ENCODE measurements around the gene TNFSF13. TPM values are rescaled to one million over a fixed set of nuclear protein-coding genes. Genes with fewer than 3 reads are reported as not detected.
A peak's percentile ranks its signal among the peaks of the same experiment; 100 is the strongest.

Gene TNFSF13
- 6.3 and 10.8 TPM in 2 replicates for total RNA-seq (2022)
- Bru-seq, nascent RNA: percentile 30 among the genes with signal in this experiment
- percentile 63 among the genes with signal in this experiment for BruChase-seq, experiment 1, labeled RNA remaining after a 6-hour chase
- percentile 48 among the genes with signal in this experiment for BruChase-seq, experiment 2, labeled RNA remaining after a 2-hour chase
- long read RNA-seq, transcript TNFSF13-201 (6 exons, 1,971 nt): major isoform, 7 of 20 reads
- long read RNA-seq, partial matches to known transcripts: 4 of 20 reads
- long read RNA-seq, other reads (novel, unspliced or antisense): 5 of 20 reads

DNA sequence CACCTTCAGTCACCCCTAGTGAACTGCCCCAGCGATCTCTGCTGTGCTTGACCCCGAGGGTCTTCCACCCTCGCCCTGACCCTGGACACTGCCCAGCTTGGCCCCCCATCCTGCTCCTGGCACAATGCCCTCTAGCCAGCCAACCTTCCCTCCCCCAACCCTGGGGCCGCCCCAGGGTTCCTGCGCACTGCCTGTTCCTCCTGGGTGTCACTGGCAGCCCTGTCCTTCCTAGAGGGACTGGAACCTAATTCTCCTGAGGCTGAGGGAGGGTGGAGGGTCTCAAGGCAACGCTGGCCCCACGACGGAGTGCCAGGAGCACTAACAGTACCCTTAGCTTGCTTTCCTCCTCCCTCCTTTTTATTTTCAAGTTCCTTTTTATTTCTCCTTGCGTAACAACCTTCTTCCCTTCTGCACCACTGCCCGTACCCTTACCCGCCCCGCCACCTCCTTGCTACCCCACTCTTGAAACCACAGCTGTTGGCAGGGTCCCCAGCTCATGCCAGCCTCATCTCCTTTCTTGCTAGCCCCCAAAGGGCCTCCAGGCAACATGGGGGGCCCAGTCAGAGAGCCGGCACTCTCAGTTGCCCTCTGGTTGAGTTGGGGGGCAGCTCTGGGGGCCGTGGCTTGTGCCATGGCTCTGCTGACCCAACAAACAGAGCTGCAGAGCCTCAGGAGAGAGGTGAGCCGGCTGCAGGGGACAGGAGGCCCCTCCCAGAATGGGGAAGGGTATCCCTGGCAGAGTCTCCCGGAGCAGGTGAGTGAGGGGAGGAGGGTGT is at the start of gene TNFSF13:
Gene TNFSF13 (plus strand): TSS at position 207 of the 776 bp plus-strand sequence. CDS start 290 bp downstream, at position 497.
- POLR2A ChIA-PET: interaction anchor here (0.5 to 6.0 kb wide), 19 partner anchors 14 to 374 kb away, joined by 3 to 71 read pairs (median 4); partner anchors contain the start of genes CD68, POLR2A, SOX15 and WRAP53
- CTCF ChIA-PET: interaction anchor here (0.6 to 7.1 kb wide), 6 partner anchors 13 to 492 kb away, joined by 3 to 123 read pairs (median 4); no protein-coding TSS in a partner anchor

GRCh38 chr17:7508846-7509245 is 49.7 kb upstream of the TNFSF13 start:
- no peaks in the 10 kb centered on the region for H3K9me3 Mint-ChIP-seq (ENCODE audit: unreplicated experiment)
- peaks cover 92% of the 10 kb centered on the region for H3K36me3 Mint-ChIP-seq (ENCODE audit: insufficient read depth, unreplicated experiment)
- TF ChIP-seq, protein P1, sequence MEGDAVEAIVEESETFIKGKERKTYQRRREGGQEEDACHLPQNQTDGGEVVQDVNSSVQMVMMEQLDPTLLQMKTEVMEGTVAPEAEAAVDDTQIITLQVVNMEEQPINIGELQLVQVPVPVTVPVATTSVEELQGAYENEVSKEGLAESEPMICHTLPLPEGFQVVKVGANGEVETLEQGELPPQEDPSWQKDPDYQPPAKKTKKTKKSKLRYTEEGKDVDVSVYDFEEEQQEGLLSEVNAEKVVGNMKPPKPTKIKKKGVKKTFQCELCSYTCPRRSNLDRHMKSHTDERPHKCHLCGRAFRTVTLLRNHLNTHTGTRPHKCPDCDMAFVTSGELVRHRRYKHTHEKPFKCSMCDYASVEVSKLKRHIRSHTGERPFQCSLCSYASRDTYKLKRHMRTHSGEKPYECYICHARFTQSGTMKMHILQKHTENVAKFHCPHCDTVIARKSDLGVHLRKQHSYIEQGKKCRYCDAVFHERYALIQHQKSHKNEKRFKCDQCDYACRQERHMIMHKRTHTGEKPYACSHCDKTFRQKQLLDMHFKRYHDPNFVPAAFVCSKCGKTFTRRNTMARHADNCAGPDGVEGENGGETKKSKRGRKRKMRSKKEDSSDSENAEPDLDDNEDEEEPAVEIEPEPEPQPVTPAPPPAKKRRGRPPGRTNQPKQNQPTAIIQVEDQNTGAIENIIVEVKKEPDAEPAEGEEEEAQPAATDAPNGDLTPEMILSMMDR (IDR thresholded peaks at IDR 0.05; ENCODE audit: unreplicated experiment): no peak
- DNase-seq (ENCODE audit: unreplicated experiment): no peak
- intact Hi-C loops (cut with micrococcal nuclease): no loop called here
- POLR2A ChIA-PET: interaction anchor here (0.6 to 1.8 kb wide), 4 partner anchors 23 to 67 kb away, joined by 3 to 5 read pairs (median 4); no protein-coding TSS in a partner anchor
- no peak overlapping the region for H3K27ac Mint-ChIP-seq (ENCODE audit: low read depth, unreplicated experiment)
- H3K27me3 Mint-ChIP-seq (ENCODE audit: insufficient read depth, unreplicated experiment): no peaks in the 10 kb centered on the region
- CTCF ChIA-PET: interaction anchor here (1.2 to 3.9 kb wide), 3 partner anchors 23 to 72 kb away, joined by 4 to 36 read pairs (median 6); partner anchors contain the start of gene SENP3
- no TSS peak for BruUV-seq (replicated peaks)
- H3K4me3 Mint-ChIP-seq (ENCODE audit: unreplicated experiment): no peak overlapping the region
- H3K4me1 Mint-ChIP-seq (ENCODE audit: insufficient read depth, unreplicated experiment): no peaks in the 10 kb centered on the region

More for the DNA sequence above, at the start of gene TNFSF13:
- intact Hi-C loops (cut with micrococcal nuclease): no loop called here
- peak; percentile 65 for DNase-seq (ENCODE audit: unreplicated experiment)
- H3K4me1 Mint-ChIP-seq (ENCODE audit: insufficient read depth, unreplicated experiment): peaks cover 42% of the 10 kb centered on the region
- H3K36me3 Mint-ChIP-seq (ENCODE audit: insufficient read depth, unreplicated experiment): peaks cover 17% of the 10 kb centered on the region
- H3K4me3 Mint-ChIP-seq (ENCODE audit: unreplicated experiment): peak within 1 kb of the TSS; percentile 81
- no TSS peak for BruUV-seq (replicated peaks)
- no peaks in the 10 kb centered on the region for H3K9me3 Mint-ChIP-seq (ENCODE audit: unreplicated experiment)
- TF ChIP-seq, protein P1 (IDR thresholded peaks at IDR 0.05; ENCODE audit: unreplicated experiment): no peak
- no peaks in the 10 kb centered on the region for H3K27me3 Mint-ChIP-seq (ENCODE audit: insufficient read depth, unreplicated experiment)
- H3K27ac Mint-ChIP-seq (ENCODE audit: low read depth, unreplicated experiment): peak within 1 kb of the TSS; percentile 91

- H3K27ac Mint-ChIP-seq (ENCODE audit: low read depth, unreplicated experiment): no peak overlapping the region
- H3K27me3 Mint-ChIP-seq (ENCODE audit: insufficient read depth, unreplicated experiment): no peaks in the 10 kb centered on the region
- POLR2A ChIA-PET: no interaction called here
- H3K4me1 Mint-ChIP-seq (ENCODE audit: insufficient read depth, unreplicated experiment): no peaks in the 10 kb centered on the region
- TF ChIP-seq, protein P1 (IDR thresholded peaks at IDR 0.05; ENCODE audit: unreplicated experiment): no peak
- no peak for DNase-seq (ENCODE audit: unreplicated experiment)
- peaks cover 90% of the 10 kb centered on the region for H3K36me3 Mint-ChIP-seq (ENCODE audit: insufficient read depth, unreplicated experiment)
- intact Hi-C loops (cut with micrococcal nuclease): loop anchor here (10.0 kb wide), 1 partner anchor 175 kb away; the partner anchor contains the start of genes TP53 and WRAP53
- no peaks in the 10 kb centered on the region for H3K9me3 Mint-ChIP-seq (ENCODE audit: unreplicated experiment)
- CTCF ChIA-PET: interaction anchor here (0.9 to 3.9 kb wide), 3 partner anchors 16 to 51 kb away, joined by 3 to 36 read pairs (median 6); partner anchors contain the start of gene SENP3
- BruUV-seq (replicated peaks): no TSS peak
- H3K4me3 Mint-ChIP-seq (ENCODE audit: unreplicated experiment): no peak overlapping the region
Measured at GRCh38 chr17:7509937-7510336, 48.6 kb upstream of the TNFSF13 start.

DNA sequence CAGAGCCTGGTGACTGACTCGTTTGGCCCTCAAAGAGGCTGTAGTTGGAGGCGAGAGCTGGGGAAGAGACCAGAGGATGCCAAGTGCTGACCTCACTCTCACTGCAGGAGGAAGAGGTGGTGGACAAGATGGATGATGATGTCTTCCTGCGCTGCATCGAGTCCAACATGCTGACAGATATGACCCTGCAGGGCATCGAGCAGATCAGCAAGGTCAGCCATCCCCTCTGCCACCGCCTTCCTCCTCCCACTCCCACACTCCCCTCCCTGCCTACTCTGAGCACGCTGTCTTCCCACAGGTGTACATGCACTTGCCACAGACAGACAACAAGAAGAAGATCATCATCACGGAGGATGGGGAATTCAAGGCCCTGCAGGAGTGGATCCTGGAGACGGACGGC is 47.4 kb upstream of the TNFSF13 start:
- Mint-ChIP-seq H3K27me3 (ENCODE audit: insufficient read depth, unreplicated experiment) (no peaks in the 10 kb centered on the region), H3K27ac (ENCODE audit: low read depth, unreplicated experiment) (no peak overlapping the region), H3K9me3 (ENCODE audit: unreplicated experiment) (no peaks in the 10 kb centered on the region), H3K36me3 (ENCODE audit: insufficient read depth, unreplicated experiment) (peaks cover 79% of the 10 kb centered on the region), H3K4me1 (ENCODE audit: insufficient read depth, unreplicated experiment) (no peaks in the 10 kb centered on the region), H3K4me3 (ENCODE audit: unreplicated experiment) (no peak overlapping the region)
- ChIA-PET CTCF (no interaction called here), POLR2A (interaction anchor here (0.6 kb wide), 1 partner anchor 174 kb away, joined by 3 read pairs; no protein-coding TSS in a partner anchor)
- no peak for DNase-seq (ENCODE audit: unreplicated experiment)
- intact Hi-C loops (cut with micrococcal nuclease): loop anchor here (10.0 kb wide), 1 partner anchor 174 kb away; the partner anchor contains the start of genes TP53 and WRAP53
- BruUV-seq (replicated peaks): no TSS peak
- TF ChIP-seq, protein P1 (IDR thresholded peaks at IDR 0.05; ENCODE audit: unreplicated experiment): no peak

Measured in MCF 10A (cell line).